ENCODE results near the gene DUSP9.

The DUSP9 gene

GRCh38 chrX:153684467-153685155, 37.6 kb downstream of the DUSP9 start:
- TF ChIP-seq, protein P1, sequence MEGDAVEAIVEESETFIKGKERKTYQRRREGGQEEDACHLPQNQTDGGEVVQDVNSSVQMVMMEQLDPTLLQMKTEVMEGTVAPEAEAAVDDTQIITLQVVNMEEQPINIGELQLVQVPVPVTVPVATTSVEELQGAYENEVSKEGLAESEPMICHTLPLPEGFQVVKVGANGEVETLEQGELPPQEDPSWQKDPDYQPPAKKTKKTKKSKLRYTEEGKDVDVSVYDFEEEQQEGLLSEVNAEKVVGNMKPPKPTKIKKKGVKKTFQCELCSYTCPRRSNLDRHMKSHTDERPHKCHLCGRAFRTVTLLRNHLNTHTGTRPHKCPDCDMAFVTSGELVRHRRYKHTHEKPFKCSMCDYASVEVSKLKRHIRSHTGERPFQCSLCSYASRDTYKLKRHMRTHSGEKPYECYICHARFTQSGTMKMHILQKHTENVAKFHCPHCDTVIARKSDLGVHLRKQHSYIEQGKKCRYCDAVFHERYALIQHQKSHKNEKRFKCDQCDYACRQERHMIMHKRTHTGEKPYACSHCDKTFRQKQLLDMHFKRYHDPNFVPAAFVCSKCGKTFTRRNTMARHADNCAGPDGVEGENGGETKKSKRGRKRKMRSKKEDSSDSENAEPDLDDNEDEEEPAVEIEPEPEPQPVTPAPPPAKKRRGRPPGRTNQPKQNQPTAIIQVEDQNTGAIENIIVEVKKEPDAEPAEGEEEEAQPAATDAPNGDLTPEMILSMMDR (IDR thresholded peaks at IDR 0.05), result no peak

DNA sequence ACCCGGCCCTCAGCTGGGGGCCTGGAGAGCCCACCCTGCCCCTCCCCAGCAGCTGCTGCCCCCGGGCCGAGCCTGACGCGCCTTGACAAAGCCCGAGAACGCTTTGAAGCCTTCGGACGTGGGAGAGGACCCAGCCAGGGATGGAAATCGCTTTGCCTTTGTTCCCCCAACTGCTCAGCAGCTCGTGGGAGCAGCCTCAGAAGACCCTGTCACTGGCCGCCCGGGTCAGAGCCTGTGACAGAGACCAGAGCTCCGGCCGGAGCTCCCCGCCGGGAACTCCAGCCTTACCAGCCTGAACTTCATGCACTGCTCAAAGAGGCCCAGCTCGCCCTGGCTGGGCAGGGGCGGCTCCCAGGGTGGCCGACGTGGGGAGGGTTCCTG, 38.1 kb downstream of the DUSP9 start:
- TF ChIP-seq, protein P1 (IDR thresholded peaks at IDR 0.05), result no peak

DNA sequence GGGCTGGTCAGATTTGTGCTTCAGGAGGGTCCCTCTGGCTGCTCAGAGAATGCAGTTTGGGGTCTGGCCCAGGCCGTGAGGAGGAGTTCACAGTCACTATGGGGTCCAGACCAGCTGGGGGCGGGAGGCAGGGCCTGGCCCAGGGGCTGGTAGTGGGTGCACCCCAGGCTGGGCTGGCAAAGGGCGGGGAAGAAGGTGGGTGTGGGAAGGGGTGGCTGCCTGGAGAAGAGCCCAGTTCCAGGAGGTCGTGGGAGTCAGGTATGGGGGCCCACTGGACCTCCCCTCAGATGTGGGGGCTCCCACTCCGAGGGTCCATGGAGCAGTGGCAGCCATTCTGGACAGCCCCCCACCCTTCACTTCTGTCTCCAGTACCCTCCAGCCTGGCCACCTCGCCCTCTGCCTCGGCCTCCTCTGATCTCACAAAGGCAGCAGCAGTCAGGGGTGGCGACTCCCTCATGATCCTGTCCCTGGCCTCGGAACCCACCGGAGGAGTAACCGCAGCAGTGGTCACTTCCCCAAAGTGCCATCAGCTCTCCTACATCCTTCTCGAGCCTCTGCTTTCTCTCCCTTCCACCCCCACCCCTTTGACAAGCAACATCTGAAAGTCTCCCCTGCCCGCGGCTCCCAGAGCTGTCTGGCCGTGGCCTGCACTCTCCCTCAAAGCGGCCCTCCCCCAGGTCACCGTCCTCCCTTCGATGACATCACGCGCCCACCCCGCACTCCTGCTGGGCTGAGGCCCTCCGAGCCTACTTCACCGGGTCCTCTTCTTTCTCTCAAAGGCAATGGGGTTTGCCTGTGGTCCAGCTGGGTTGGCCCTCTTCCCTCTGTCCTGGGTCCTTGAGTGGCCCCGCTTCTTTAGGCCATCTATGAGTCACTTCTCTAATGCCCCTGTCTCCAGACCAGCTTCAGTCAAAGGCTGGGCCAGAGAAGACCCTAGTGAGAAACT, 39.0 kb downstream of the DUSP9 start:
- TF ChIP-seq, protein P1 (IDR thresholded peaks at IDR 0.05), result no peak

DNA sequence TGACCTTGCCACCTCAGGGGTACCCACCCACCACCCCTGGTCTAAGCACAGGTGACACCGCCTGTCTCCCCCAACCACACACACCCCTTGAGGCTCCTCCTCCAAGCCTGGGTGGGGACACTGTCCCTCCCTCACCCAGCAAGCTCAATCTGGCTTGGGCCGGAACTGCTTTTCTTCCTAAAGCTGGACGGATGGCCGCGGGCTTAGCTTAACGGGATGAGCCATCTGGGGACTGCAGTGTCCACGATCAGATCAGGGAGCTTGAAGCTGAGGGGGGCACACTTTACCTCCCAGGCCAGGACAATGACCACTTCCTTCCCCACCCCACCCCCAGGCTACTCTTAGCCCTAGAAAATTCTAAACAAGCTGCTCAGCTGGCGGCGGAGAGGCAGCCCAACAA, 39.7 kb downstream of the DUSP9 start:
- TF ChIP-seq, protein P1 (IDR thresholded peaks at IDR 0.05), result no peak

DNA sequence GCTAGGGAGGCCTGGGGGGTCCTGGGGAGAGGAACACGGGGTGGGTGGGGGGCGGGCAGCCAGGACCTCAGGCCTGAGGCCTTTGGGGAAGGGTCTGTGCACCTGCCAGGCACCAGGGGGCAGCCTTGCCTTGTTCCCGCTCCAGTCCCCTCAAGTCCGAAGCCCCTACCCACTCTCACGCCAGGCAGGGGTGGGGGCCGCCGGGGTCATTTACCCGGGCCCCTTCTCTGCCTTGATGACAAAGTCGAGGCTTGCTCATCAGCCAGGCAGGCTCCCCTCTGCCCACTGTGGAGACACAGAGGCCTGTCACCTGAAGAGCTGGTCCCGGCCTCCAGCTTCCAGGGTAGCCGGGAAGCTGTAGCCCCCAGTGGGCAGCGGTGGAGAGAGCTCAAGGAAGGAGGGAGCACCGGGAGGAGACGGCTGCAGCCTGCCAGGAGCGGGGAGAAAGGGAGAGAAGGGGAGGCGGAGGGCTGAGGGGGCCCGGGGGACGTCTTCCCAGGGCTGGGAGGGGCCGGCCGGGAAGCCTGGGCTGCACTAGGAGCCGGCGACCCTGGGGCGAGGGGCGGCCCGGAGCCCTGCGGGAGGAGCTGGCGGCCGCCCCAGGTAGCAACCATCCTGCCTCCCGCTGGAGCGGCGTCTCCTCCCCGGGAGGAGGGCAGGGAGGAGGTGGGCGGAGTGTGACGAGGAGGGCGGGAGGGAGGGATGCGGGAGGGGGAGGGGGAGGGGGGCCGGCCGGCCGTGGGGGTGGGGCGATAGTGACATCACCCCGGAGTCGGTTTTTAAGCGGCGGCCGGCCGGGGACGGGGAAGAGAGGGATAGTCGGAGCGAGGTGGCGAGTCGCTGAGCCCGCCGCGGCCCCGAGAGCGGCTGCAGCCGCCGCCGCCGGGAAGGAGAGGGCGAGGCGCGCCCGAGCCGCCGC, 40.4 kb downstream of the DUSP9 start, which contains the start of gene SLC6A8:
Gene SLC6A8, plus strand, starts transcription at position 806 of the 919 bp plus-strand sequence. CDS start 649 bp downstream, outside the sequence.
- TF ChIP-seq, protein P1 (IDR thresholded peaks at IDR 0.05), result no peak

DNA sequence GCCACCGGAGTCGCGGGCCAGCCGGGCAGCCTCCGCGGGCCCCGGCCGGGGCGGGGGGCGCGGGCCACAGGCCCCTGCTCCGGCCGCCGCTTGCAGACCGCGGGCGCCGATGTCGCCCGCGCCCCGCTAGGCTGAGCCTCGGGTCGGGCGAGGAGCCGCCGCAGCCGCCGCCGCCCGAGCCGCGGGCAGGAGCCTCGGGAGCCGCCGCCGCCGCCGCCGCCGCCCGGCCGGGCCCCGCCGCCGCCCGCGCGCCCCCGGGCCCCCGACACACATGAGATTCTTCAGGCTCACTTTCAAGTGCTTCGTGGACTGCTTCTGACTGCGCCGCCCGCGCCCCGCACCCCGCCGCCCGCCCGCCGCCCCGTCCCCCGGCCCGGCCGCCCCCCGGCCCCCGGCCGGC, 41.1 kb downstream of the DUSP9 start:
- TF ChIP-seq, protein P1 (IDR thresholded peaks at IDR 0.05), result no peak

GRCh38 chrX:153688506-153688905, 41.5 kb downstream of the DUSP9 start:
- TF ChIP-seq, protein P1 (IDR thresholded peaks at IDR 0.05), result no peak
